Eye (tissue), 1 donor: ENCODE data around the gene GDAP2.
"Not testable (repeated sequence)": the region's sequence is repeated elsewhere in the genome, so short reads cannot be mapped to it uniquely, and the experiment has no call there.

Experiments used
- DNase-seq: peaks from one replicate; pipeline ENCODE4 v3.0.0-alpha.2; 2015

GDAP2 gene

GRCh38 chr1:117899801-117900200 is 29.6 kb downstream of the GDAP2 start:
- no peak for DNase-seq

GRCh38 chr1:117897551-117897950 is 31.9 kb downstream of the GDAP2 start:
- no peak for DNase-seq

GRCh38 chr1:117895482-117896114 is 33.8 kb downstream of the GDAP2 start:
- DNase-seq = peak; percentile 92

- DNase-seq = no peak
Measured at GRCh38 chr1:117894078-117894477, 35.3 kb downstream of the GDAP2 start.

GRCh38 chr1:117892512-117892911 is 36.9 kb downstream of the GDAP2 start:
- DNase-seq = no peak

- DNase-seq = no peak
Measured at GRCh38 chr1:117890452-117890851, 39.0 kb downstream of the GDAP2 start.

GRCh38 chr1:117886101-117886795 is 43.2 kb downstream of the GDAP2 start:
- no peak for DNase-seq

GRCh38 chr1:117883616-117884015 is 45.8 kb downstream of the GDAP2 start:
- no peak for DNase-seq

- DNase-seq = no peak
Measured at GRCh38 chr1:117879284-117879683, 50.1 kb downstream of the GDAP2 start.

GRCh38 chr1:117877823-117878222 is 51.6 kb downstream of the GDAP2 start:
- DNase-seq = no peak

GRCh38 chr1:117871013-117871412 is 58.4 kb downstream of the GDAP2 start:
- DNase-seq = no peak

- DNase-seq = no peak
Measured at GRCh38 chr1:117861694-117862093, 67.7 kb downstream of the GDAP2 start.

- DNase-seq = peak; percentile 48
Measured at GRCh38 chr1:117860896-117861610, 68.4 kb downstream of the GDAP2 start.

- no peak for DNase-seq
Measured at GRCh38 chr1:117859901-117860300, 69.5 kb downstream of the GDAP2 start.

- no peak for DNase-seq
Measured at GRCh38 chr1:117857418-117857817, 72.0 kb downstream of the GDAP2 start.

- DNase-seq = peak; percentile 43
Measured at GRCh38 chr1:117852853-117853553, 76.4 kb downstream of the GDAP2 start.

- no peak for DNase-seq
Measured at GRCh38 chr1:117851687-117852086, 77.7 kb downstream of the GDAP2 start.

GRCh38 chr1:117846674-117847425 is 82.6 kb downstream of the GDAP2 start:
- DNase-seq = no peak

GRCh38 chr1:117844478-117844877 is 84.9 kb downstream of the GDAP2 start:
- DNase-seq = not testable (repeated sequence)

GRCh38 chr1:117843791-117844190 is 85.6 kb downstream of the GDAP2 start:
- DNase-seq = no peak

- DNase-seq = no peak
Measured at GRCh38 chr1:117842408-117843170, 86.8 kb downstream of the GDAP2 start.

- no peak for DNase-seq
Measured at GRCh38 chr1:117841117-117841650, 88.2 kb downstream of the GDAP2 start.
